ENCODE data around the gene SPATS2L. TPM values are rescaled to one million over a fixed set of nuclear protein-coding genes. Genes with fewer than 3 reads are reported as not detected.

SPATS2L gene
- total RNA-seq, 1 donor from 2014 or later, result 82.3 TPM

GRCh38 chr2:200498402-200499162, 192.1 kb downstream of the SPATS2L start:
- intact Hi-C loops (cut with DNase I), result no loop called here
- no peak for DNase-seq (ENCODE audit: low spot score)
- ATAC-seq, result no peak

DNA sequence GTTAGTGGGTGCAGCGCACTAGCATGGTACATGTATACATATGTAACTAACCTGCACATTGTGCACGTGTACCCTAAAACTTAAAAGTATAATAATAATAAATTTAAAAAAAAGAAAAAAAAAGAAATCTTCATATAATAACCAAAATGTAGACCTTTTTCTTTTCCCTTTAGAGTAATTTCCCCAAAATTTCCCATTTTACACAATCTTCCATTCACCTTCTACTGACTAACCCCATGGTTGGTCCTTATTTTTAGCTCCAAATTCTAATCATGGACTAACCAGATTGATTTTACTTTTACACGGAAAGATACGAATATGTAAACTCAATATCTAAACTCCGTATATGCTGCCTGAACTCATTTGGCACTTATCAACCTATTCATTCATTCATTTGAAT, 195.7 kb downstream of the SPATS2L start:
- intact Hi-C loops (cut with DNase I), result no loop called here
- no peak for ATAC-seq

GRCh38 chr2:200506679-200507078, 200.2 kb downstream of the SPATS2L start:
- intact Hi-C loops (cut with DNase I), result no loop called here
- DNase-seq (ENCODE audit: low spot score) (no peak), ATAC-seq (no peak)

More for the DNA sequence above, 195.7 kb downstream of the SPATS2L start:
- no peak for DNase-seq (ENCODE audit: low spot score)

DNA sequence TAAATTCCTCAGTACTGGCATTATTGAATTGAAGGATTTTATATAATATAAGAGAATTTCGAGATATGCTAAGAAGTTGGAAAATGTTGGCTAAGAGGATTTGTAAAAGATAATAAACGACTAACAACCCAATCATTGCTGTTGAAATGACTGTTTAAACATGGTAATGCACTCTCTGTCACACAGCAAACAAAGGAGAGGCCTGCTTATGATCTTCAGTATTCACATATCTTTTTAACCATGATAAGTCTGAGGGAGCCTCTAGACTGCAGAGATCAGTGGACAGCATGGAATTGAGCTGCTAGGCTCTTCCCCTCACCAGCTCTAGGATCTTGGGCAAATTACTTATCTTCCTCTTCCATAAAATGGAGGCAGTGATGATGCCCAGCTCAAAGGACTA, 200.7 kb downstream of the SPATS2L start:
- DNase-seq (ENCODE audit: low spot score) (no peak), ATAC-seq (no peak)
- intact Hi-C loops (cut with DNase I), result no loop called here

GRCh38 chr2:200509235-200509611, 202.7 kb downstream of the SPATS2L start:
- DNase-seq (ENCODE audit: low spot score) (no peak), ATAC-seq (peak; percentile 19)
- intact Hi-C loops (cut with DNase I), result no loop called here

DNA sequence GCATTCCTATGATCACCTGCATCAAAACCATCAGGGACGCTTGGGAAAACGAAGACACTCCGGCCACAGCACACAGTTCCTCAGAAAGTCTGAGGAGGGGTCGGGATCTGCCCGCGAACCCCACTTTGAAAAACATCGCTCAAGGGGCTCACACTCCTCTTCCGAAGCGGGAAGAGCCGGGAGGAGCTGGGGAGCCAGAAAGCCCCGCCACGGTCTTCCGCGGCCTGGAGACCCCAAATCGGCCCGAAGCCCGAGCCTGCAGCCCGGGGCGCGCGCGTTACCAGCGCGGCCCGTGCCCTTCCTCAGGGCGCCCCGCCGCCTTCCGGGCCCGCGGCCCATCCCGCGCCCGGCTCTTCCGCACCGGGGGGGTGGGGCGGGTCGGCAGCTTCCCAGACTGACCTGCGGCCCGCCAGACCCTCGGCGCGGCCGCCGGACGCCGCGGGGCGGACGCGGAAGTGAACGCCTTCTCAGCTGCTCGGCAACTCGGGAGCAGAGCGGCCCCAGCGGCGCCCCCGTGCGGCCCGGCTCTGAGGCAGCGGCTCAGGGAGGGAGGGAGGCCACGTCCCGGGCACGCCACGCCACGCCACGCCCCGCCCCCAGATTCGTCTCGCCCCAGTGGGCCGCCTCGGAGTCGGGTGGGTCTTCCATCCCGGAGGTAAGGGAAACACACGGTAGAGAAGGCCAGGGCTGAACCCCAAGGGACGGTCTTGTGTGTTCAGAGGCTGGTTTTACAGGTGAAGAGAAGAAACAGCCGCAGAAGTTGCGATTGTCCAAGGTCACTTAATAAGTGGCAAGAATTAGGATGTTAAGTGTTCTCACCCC, 203.3 kb downstream of the SPATS2L start, which contains the start of gene KCTD18:
TSS of gene KCTD18 (minus strand) at position 457 of the 822 bp plus-strand sequence. CDS start 3,052 bp downstream, outside the sequence.
- ATAC-seq, result peak; percentile 98
- intact Hi-C loops (cut with DNase I), result no loop called here

DNA sequence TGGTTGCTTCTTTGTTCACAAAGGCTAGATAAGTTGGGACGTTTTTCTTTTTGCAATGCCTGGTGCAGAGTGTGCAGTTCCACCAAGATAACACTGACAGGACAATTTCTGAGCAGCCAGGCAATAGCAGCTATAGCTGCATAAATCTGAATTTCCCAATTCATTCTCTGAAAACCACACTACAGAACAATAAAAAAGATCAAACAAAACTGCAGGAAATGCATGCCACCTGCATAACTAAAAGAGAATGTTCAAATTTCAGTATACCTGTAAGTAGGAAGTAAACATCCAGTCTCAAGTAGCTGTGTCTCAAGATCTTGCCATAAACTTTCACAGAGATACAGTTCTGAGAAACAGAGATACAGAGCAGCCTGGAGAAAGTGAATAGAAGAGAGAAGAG, 208.7 kb downstream of the SPATS2L start:
- intact Hi-C loops (cut with DNase I), result no loop called here
- no peak for DNase-seq (ENCODE audit: low spot score)
- no peak for ATAC-seq

More for the DNA sequence above, 203.3 kb downstream of the SPATS2L start, which contains the start of gene KCTD18:
- DNase-seq (ENCODE audit: low spot score), result peak; percentile 96

- ATAC-seq (no peak), DNase-seq (ENCODE audit: low spot score) (no peak)
- intact Hi-C loops (cut with DNase I), result no loop called here
Measured at GRCh38 chr2:200523158-200523557, 216.7 kb downstream of the SPATS2L start.

GRCh38 chr2:200523604-200524003, 217.1 kb downstream of the SPATS2L start:
- intact Hi-C loops (cut with DNase I), result no loop called here
- no peak for DNase-seq (ENCODE audit: low spot score)
- no peak for ATAC-seq

GRCh38 chr2:200525066-200525465, 218.6 kb downstream of the SPATS2L start:
- no peak for DNase-seq (ENCODE audit: low spot score)
- ATAC-seq, result no peak
- intact Hi-C loops (cut with DNase I), result no loop called here

DNA sequence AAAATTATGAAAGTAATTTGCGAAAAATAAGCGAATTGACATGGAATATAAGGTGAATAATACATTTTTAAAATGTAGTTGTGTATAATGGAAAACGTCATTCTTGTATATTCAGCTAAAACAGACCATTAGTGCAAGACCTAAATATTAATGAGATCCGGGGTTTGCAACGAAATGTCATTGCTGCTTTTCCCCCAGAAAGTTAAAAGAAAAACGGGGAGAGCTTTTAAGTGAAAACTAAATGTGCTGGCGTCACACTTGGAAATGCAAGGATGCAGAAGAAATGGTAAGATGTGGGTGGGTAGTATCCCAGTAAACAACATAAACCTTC, 219.0 kb downstream of the SPATS2L start:
- intact Hi-C loops (cut with DNase I), result no loop called here
- ATAC-seq (no peak), DNase-seq (ENCODE audit: low spot score) (no peak)

DNA sequence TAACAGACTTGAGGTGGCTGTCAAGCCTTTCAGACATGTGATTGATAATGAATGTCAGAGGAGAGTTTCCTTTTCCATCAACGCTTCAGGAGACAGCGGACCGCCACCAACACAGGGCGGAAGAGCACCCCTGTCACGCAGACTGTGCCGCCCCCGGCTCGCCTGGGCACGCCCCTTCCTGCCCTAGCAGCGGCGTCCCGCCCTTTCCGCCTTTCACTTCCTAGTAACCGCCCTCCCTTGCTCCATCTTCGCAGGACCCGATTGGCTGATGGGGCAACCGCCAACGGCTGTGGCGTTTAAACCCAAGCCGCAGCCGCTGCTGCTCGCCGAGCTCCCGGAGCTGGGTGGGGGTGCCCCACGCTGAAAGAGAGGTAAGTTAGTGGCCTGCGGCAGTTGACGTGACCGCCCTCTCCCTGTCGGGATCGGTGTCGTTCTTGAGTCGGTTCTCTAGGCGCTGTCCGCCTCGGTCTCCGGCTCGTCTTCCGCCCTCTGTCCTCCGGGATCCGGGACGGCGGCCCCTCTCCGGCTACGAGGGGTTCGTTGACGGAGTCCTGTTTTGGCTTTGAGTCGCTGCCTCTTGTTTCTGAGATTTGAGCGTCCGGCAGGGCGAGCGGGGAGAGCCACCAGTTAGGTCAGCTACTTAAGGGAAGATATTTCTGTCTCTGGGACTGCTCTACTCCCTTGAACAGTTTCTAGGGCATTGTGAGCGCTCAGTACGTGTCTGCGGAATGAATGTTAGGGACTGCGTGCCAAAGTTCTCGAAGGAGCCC, 219.6 kb downstream of the SPATS2L start, which contains the start of gene SGO2:
TSS of gene SGO2 (plus strand) at position 326 of the 770 bp plus-strand sequence. CDS start 6,769 bp downstream, outside the sequence.
- intact Hi-C loops (cut with DNase I), result no loop called here
- ATAC-seq (peak; percentile 100), DNase-seq (ENCODE audit: low spot score) (peak; percentile 96)

DNA sequence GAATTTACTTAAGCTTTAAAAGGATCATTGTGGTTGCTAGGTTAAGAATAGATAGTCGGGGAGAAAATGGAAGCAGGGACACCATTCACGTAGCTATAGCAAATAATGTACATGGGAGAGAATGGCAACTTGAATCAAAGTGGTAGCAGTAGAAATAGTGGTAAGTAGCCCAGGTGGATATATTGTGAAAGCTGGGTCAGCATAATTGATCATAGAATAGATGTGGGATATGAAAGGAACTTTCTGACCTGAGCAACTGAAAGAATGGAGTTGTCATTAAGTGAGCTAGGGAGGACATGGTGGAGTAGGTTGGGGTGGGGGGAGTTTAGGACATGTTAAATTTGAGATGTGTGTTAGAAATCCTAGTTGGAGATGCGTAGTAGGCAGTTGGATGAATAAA, 221.7 kb downstream of the SPATS2L start:
- DNase-seq (ENCODE audit: low spot score), result no peak
- no peak for ATAC-seq
- intact Hi-C loops (cut with DNase I), result no loop called here

Other genes starting within 250 kb of the SPATS2L start
- 13.0 TPM for gene KCTD18, start 203.4 kb downstream of the SPATS2L start, total RNA-seq
- 2.6 TPM for gene SGO2, start 219.5 kb downstream of the SPATS2L start, total RNA-seq